Measurements from ENCODE around the gene GGA1. TPM values are rescaled to one million over a fixed set of nuclear protein-coding genes. Genes with fewer than 3 reads are reported as not detected.

Gene GGA1
- total and polyA plus RNA-seq, 2 of the 4 experiments (the other 2 are of a cell fraction), result 17.2 to 48.5 TPM

DNA sequence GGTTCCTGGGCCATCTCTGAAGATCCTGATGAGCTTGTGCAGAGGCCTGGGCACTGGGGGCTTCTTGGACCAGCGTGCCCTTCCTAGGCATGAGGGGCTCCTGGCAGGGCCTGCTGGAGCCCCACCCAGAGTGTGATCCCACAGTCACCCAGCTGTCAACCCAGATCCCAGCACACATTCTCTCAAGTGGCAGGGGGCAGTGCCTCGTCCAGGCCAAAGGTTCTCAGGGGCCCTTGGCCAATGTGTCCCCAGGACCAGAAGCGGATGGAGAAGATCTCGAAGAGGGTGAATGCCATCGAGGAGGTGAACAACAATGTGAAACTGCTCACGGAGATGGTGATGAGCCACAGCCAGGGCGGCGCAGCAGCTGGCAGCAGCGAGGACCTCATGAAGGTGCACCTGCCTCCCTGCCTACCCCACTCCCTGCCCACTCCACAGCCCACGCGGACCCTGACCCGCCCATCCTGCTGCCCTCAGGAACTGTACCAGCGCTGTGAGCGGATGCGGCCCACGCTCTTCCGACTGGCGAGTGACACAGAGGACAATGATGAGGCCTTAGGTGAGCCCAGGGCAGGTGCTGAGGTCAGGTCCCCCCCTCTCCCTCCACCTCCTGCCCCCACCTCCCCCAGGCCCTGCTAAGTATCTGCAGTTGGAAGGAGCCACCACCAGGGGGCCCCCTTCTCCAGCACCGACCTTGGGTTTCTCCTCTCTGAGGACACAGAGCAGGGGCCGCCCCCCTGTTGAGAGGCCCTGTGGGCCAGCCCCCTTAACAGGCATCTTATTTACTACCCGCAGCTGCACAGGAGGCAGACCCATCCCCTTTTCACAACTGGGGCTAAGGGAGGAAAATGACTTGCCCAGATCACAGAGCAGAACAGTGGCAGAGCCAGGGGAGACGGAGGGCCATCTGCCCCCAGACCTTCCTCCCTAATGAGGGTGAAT is 14.7 kb downstream of the GGA1 start (continued):
- no peak for TF ChIP-seq MXI1 (IDR thresholded peaks at IDR 0.05; ENCODE audit: borderline replicate concordance, low read depth, low read length)
- no peak for TF ChIP-seq CHD1 (IDR thresholded peaks at IDR 0.05; ENCODE audit: low read depth, low read length)
- TF ChIP-seq CEBPB (IDR thresholded peaks at IDR 0.05; ENCODE audit: low read depth, low read length), result no peak

DNA sequence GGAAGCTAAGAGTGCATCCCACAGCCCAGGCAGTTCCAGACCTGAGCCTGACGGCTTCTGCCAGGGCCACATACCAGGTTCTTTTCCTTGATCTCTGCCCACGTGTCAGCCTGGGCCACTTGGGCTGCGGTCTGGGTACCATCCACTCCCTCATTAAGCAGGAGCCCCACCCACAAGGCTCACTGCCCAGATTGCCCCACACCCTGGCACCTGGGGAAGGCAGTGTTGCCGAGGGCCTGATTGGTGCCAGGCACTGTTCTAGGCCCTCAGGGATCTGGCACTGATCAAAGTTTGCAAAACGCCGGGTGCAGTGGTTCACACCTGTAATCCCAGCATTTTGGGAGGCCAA is 15.4 kb downstream of the GGA1 start:
- POLR2A ChIA-PET (ENCODE audit: unreplicated experiment), result no interaction called here
- in situ Hi-C loops (cut with MboI; ENCODE audit: low sequenced_read_pairs), result no loop called here
- TF ChIP-seq, protein P1, sequence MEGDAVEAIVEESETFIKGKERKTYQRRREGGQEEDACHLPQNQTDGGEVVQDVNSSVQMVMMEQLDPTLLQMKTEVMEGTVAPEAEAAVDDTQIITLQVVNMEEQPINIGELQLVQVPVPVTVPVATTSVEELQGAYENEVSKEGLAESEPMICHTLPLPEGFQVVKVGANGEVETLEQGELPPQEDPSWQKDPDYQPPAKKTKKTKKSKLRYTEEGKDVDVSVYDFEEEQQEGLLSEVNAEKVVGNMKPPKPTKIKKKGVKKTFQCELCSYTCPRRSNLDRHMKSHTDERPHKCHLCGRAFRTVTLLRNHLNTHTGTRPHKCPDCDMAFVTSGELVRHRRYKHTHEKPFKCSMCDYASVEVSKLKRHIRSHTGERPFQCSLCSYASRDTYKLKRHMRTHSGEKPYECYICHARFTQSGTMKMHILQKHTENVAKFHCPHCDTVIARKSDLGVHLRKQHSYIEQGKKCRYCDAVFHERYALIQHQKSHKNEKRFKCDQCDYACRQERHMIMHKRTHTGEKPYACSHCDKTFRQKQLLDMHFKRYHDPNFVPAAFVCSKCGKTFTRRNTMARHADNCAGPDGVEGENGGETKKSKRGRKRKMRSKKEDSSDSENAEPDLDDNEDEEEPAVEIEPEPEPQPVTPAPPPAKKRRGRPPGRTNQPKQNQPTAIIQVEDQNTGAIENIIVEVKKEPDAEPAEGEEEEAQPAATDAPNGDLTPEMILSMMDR (conservative IDR thresholded peaks at IDR 0.05; ENCODE audit: low read depth, low read length), result no peak
- TF ChIP-seq MAZ (IDR thresholded peaks at IDR 0.05; ENCODE audit: borderline replicate concordance, low read depth, low read length) (no peak), CHD1 (IDR thresholded peaks at IDR 0.05; ENCODE audit: low read depth, low read length) (no peak), RAD21 (IDR thresholded peaks at IDR 0.05; ENCODE audit: low read length) (no peak), BHLHE40 (IDR thresholded peaks at IDR 0.05; ENCODE audit: low read depth, low read length) (no peak), SMC3 (IDR thresholded peaks at IDR 0.05; ENCODE audit: low read depth, low read length) (no peak), CEBPB (IDR thresholded peaks at IDR 0.05; ENCODE audit: low read depth, low read length) (no peak), RCOR1 (IDR thresholded peaks at IDR 0.05; ENCODE audit: insufficient replicate concordance, low read length) (no peak)
- TF ChIP-seq, protein P2, sequence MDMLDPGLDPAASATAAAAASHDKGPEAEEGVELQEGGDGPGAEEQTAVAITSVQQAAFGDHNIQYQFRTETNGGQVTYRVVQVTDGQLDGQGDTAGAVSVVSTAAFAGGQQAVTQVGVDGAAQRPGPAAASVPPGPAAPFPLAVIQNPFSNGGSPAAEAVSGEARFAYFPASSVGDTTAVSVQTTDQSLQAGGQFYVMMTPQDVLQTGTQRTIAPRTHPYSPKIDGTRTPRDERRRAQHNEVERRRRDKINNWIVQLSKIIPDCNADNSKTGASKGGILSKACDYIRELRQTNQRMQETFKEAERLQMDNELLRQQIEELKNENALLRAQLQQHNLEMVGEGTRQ (IDR thresholded peaks at IDR 0.05; ENCODE audit: low read depth, low read length), result no peak

More for the DNA sequence above, 15.4 kb downstream of the GGA1 start:
- intact Hi-C loops (cut with micrococcal nuclease), result no loop called here
- peaks cover 3% of the 10 kb centered on the region; the same call in 1 of the 2 replicates for H3K4me1 ChIP-seq (ENCODE audit: control insufficient read depth, insufficient read depth, low read length)
- BruUV-seq (replicated peaks), result no TSS peak
- peak overlapping the region in 1 of 2 experiments; percentile 26; a peak in 1 of 4 replicates for H4K8ac ChIP-seq (ENCODE audit: low read depth in 2 of 2, low read length in 2 of 2)
- no peak overlapping the region for H2BK20ac ChIP-seq (ENCODE audit: low read depth, low read length)
- no peaks in the 10 kb centered on the region for H3K27me3 ChIP-seq (ENCODE audit: control insufficient read depth, insufficient read depth, low read length)
- H4K91ac ChIP-seq (ENCODE audit: insufficient read depth, low read depth, low read length), result no peak overlapping the region
- peak overlapping the region; percentile 79 for H2AK9ac ChIP-seq (replicated peaks; ENCODE audit: low read depth, low read length, poor library complexity)
- peaks cover 0 to 12% of the 10 kb centered on the region in 2 experiments; a peak in 2 of 4 replicates for H3K79me1 ChIP-seq (ENCODE audit: low read depth in 1 of 2, low read length in 2 of 2)
- CTCF ChIA-PET, result interaction anchor here (0.7 kb wide), 1 partner anchor 11 kb away, joined by 3 read pairs; no protein-coding TSS in a partner anchor
- H3K4me3 ChIP-seq (ENCODE audit: insufficient read depth, low read depth, low read length), result no peak overlapping the region
- H3K4me2 ChIP-seq (ENCODE audit: low read depth, low read length), result no peak overlapping the region
- H3K27ac ChIP-seq (ENCODE audit: insufficient read depth, low read length), result peak overlapping the region; percentile 9; the same call in 1 of the 2 replicates
- H3K23ac ChIP-seq (ENCODE audit: low read depth, low read length), result no peak overlapping the region
- peaks cover 47% of the 10 kb centered on the region; the same call in 1 of the 2 replicates for H3K36me3 ChIP-seq (ENCODE audit: control insufficient read depth, insufficient read depth, low read length)
- H3K56ac ChIP-seq (ENCODE audit: extremely low read depth, insufficient read depth, low read length), result no peak overlapping the region
- peak overlapping the region; percentile 79 for H2AFZ ChIP-seq (replicated peaks; ENCODE audit: low read length, poor library complexity)
- H2BK15ac ChIP-seq (ENCODE audit: low read depth, low read length), result no peak overlapping the region
- H3K18ac ChIP-seq (ENCODE audit: low read depth, low read length), result no peak overlapping the region
- H3K9me3 ChIP-seq (ENCODE audit: control insufficient read depth, insufficient read depth, low read length), result no peaks in the 10 kb centered on the region
- peak overlapping the region; percentile 63; the same call in 1 of the 2 replicates for H2AK5ac ChIP-seq (ENCODE audit: low read depth, low read length)
- H3K9ac ChIP-seq (ENCODE audit: low read depth, low read length), result peak overlapping the region; percentile 3; the same call in 1 of the 2 replicates
- no peak overlapping the region for H3K14ac ChIP-seq (replicated peaks; ENCODE audit: low read depth, low read length)
- WGBS, 2 experiments (ENCODE audit: extremely low coverage in 2 of 2, insufficient read length in 1 of 2), result 96% methylated on average over 3 of the region's 6 CpGs; no CpG with 5 or more reads in 1 of the 2 experiments
- H3K4ac ChIP-seq (ENCODE audit: low read depth, low read length), result peak overlapping the region; percentile 56; the same call in 1 of the 2 replicates
- H4K5ac ChIP-seq (ENCODE audit: low read depth, low read length), result peak overlapping the region; percentile 6; the same call in 1 of the 2 replicates
- no peaks in the 10 kb centered on the region for H3K9me1 ChIP-seq (ENCODE audit: insufficient read depth, low read length)
- ATAC-seq (ENCODE audit: low read depth), result no peak
- H4K20me1 ChIP-seq (ENCODE audit: insufficient read depth, low read length), result no peaks in the 10 kb centered on the region; the same call in 1 of the 2 replicates
- no peak overlapping the region for H2BK5ac ChIP-seq (ENCODE audit: low read depth, low read length, poor library complexity, severe bottlenecking)
- dilution Hi-C loops (cut with HindIII; ENCODE audit: low sequenced_read_pairs, unreplicated experiment), result no loop called here
- DNase-seq, result no peak
- no peak overlapping the region; the same call in 1 of the 2 replicates for H2BK120ac ChIP-seq (ENCODE audit: low read depth, low read length)

Data from IMR-90 (cell line).